K562 (cell line): ENCODE measurements around the gene ZBTB20. TPM values are rescaled to one million over a fixed set of nuclear protein-coding genes. Genes with fewer than 3 reads are reported as not detected.

Experiments used
- ATAC-seq: fragments of 200-7000 bp; cut with Tn5 transposase; 3 replicates; pipeline ENCODE4 v1.9.1; 2020; ENCODE audit warnings: moderate library complexity
- BruUV-seq: library from RNA; stranded (reverse); fragments of 400-500 nt; replicated peaks from 2 replicates; lab custom pipeline; 2021; lab: Mats Ljungman, UMichigan
- CTCF ChIA-PET: fragments of 300-600 bp; formaldehyde crosslinking; extraction: SDS; loops from one replicate; lab custom pipeline; 2021; ENCODE audit warnings: low intra/inter-chr PET ratio; lab: Yijun Ruan, JAX
- POLR2A ChIA-PET: fragments of 300-600, 350-650 bp; sonication (Branson Sonifier 250); formaldehyde crosslinking; extraction: SDS; loops from one replicate; lab custom pipeline; 2021; ENCODE audit warnings: antibody characterized with exemption, inconsistent platforms; lab: Yijun Ruan, JAX
- DNase-seq, 4 experiments: peaks; one replicate each; pipeline versions ENCODE4 v3.0.0 to v3.0.0-alpha.2; 2011 to 2018; ENCODE audit warnings: low spot score in 3 of 4, mixed read lengths in 3 of 4; ENCODE audit errors: extremely low read depth in 1 of 4
- FAIRE-seq: peaks from 2 replicates; lab custom pipeline; 2011; peaks lifted over from hg19 to GRCh38; lab: Jason Lieb, UNC
- H2AFZ ChIP-seq: 2 replicates; pipeline ENCODE4 v1.6.0; 2011; ENCODE audit warnings: low read depth, low read length, control low read depth, inconsistent platforms
- H3K27ac ChIP-seq: fragments of 200-600 bp; 3 replicates; pipeline ENCODE4 v1.8.0; 2011; ENCODE audit warnings: low read depth, mild to moderate bottlenecking, control low read depth, inconsistent platforms, low read length, moderate library complexity, mixed read lengths; ENCODE audit errors: extremely low read depth
- H3K27me3 ChIP-seq, 2 experiments: fragments of 300-600 bp in 1 of 2; 2 replicates in 1 of 2; 3 replicates in 1 of 2; pipeline versions ENCODE4 v1.6.0 to v1.8.0; 2011; ENCODE audit warnings: inconsistent platforms in 2 of 2, low read length in 2 of 2, mild to moderate bottlenecking in 1 of 2, mixed read lengths in 1 of 2, moderate library complexity in 1 of 2; ENCODE audit not compliant: control insufficient read depth in 2 of 2, insufficient read depth in 2 of 2
- H3K36me3 ChIP-seq: fragments of 300-600 bp; 3 replicates; pipeline ENCODE4 v1.8.0; 2011; ENCODE audit warnings: mild to moderate bottlenecking, low read length, inconsistent platforms; ENCODE audit not compliant: control insufficient read depth, insufficient read depth
- H3K4me1 ChIP-seq, 2 experiments: fragments of 200-600 bp in 1 of 2; replicated peaks in 1 of 2; 2 replicates in 1 of 2; 3 replicates in 1 of 2; pipeline versions ENCODE4 v1.5.1 to v1.8.0; 2011; ENCODE audit warnings: inconsistent platforms in 2 of 2, low read length in 2 of 2, mild to moderate bottlenecking in 1 of 2, mixed read lengths in 1 of 2, moderate library complexity in 1 of 2; ENCODE audit not compliant: control insufficient read depth in 2 of 2, insufficient read depth in 2 of 2
- H3K4me2 ChIP-seq: 2 replicates; pipeline ENCODE4 v1.6.1; 2011; ENCODE audit warnings: low read length, control low read depth, inconsistent platforms, mixed read lengths; ENCODE audit not compliant: insufficient read depth
- H3K4me3 ChIP-seq: fragments of 200-600 bp; sonication (generic), shearing (Covaris generic); 2 replicates; pipeline ENCODE4 v1.5.1; 2016; ENCODE audit warnings: control low read depth, inconsistent platforms
- H3K79me2 ChIP-seq: fragments of 200-600 bp; 3 replicates; pipeline ENCODE4 v1.8.0; 2011; ENCODE audit warnings: low read length, inconsistent platforms; ENCODE audit not compliant: control insufficient read depth, insufficient read depth
- H3K9ac ChIP-seq, 2 experiments: 2 replicates each; pipeline versions ENCODE4 v1.6.0 to v1.6.1; 2011; ENCODE audit warnings: low read depth in 2 of 2, low read length in 2 of 2, control low read depth in 1 of 2, inconsistent platforms in 1 of 2, mild to moderate bottlenecking in 1 of 2, mixed read lengths in 1 of 2; ENCODE audit not compliant: insufficient read depth in 1 of 2
- H3K9me1 ChIP-seq: one replicate; pipeline ENCODE4 v1.6.0; 2011; ENCODE audit warnings: inconsistent platforms, mild to moderate bottlenecking, low read length, moderate library complexity; ENCODE audit not compliant: control insufficient read depth, insufficient read depth
- H3K9me3 ChIP-seq: replicated peaks from 2 replicates; pipeline ENCODE4 v1.5.1; 2011; ENCODE audit warnings: low read depth, low read length, inconsistent platforms; ENCODE audit not compliant: control insufficient read depth, insufficient read depth
- H4K20me1 ChIP-seq: replicated peaks from 2 replicates; pipeline ENCODE4 v1.6.1; 2011; ENCODE audit warnings: low read length, inconsistent platforms, mixed read lengths; ENCODE audit not compliant: control insufficient read depth, insufficient read depth
- BMI1 ChIP-seq: fragments of 150-350 bp; IDR thresholded peaks from 2 replicates; pipeline ENCODE4 v1.6.1; 2014; ENCODE audit warnings: low read length
- CREB1 ChIP-seq, 2 experiments: sonication (generic) in 1 of 2; formaldehyde crosslinking in 1 of 2; IDR thresholded peaks; 2 replicates each; pipeline versions ENCODE4 v1.6.1 to v1.8.0; 2012 to 2022; ENCODE audit warnings: inconsistent platforms in 1 of 2, mild to moderate bottlenecking in 1 of 2, missing genetic modification reagents in 1 of 2, moderate library complexity in 1 of 2
- E2F3 ChIP-seq: fragments of 250-450 bp; sonication (Bioruptor Pico); IDR thresholded peaks from 2 replicates; pipeline ENCODE4 v1.4.0; 2020; ENCODE audit warnings: mild to moderate bottlenecking
- E4F1 ChIP-seq: fragments of 250-450 bp; sonication (Bioruptor Pico); IDR thresholded peaks from 2 replicates; pipeline ENCODE4 v1.5.0; 2021; ENCODE audit warnings: mild to moderate bottlenecking, borderline replicate concordance
- EZH2 ChIP-seq: IDR thresholded peaks from 2 replicates; pipeline ENCODE4 v1.6.1; 2012; ENCODE audit warnings: low read depth, mild to moderate bottlenecking, inconsistent platforms, low read length, borderline replicate concordance
- FIP1L1 ChIP-seq: fragments of 200-400 bp; formaldehyde crosslinking; IDR thresholded peaks from 2 replicates; pipeline ENCODE4 v1.6.1; 2018; ENCODE audit warnings: mild to moderate bottlenecking, low read depth, low read length; ENCODE audit not compliant: poor library complexity, severe bottlenecking
- MXD1 ChIP-seq: fragments of 250-450 bp; sonication (Bioruptor Pico); IDR thresholded peaks from 2 replicates; pipeline ENCODE4 v1.8.0; 2021; ENCODE audit warnings: borderline replicate concordance, mild to moderate bottlenecking, moderate library complexity; ENCODE audit not compliant: poor library complexity, severe bottlenecking
- NCOR1 ChIP-seq: fragments of 450-650 bp; IDR thresholded peaks from 2 replicates; pipeline ENCODE4 v1.6.1; 2016; ENCODE audit warnings: mild to moderate bottlenecking, moderate library complexity
- NELFE ChIP-seq: IDR thresholded peaks from 2 replicates; pipeline ENCODE4 v1.6.1; 2011; ENCODE audit warnings: mild to moderate bottlenecking; ENCODE audit not compliant: insufficient read depth, insufficient read length
- NFATC3 ChIP-seq: fragments of 450-650 bp; IDR thresholded peaks from 2 replicates; pipeline ENCODE4 v1.6.1; 2017; ENCODE audit warnings: mild to moderate bottlenecking
- SMC3 ChIP-seq: conservative IDR thresholded peaks from 2 replicates; pipeline ENCODE4 v1.6.1; 2011; ENCODE audit warnings: low read depth, low read length, improper control_type of control experiment; ENCODE audit not compliant: insufficient read depth
- ZNF707 ChIP-seq: fragments of 250-450 bp; sonication (Bioruptor Pico); conservative IDR thresholded peaks from 2 replicates; pipeline ENCODE4 v1.8.0; 2022; ENCODE audit warnings: inconsistent platforms, mild to moderate bottlenecking, moderate library complexity
- WGBS: fragments of 100-300 bp; shearing (Covaris generic); methylation state at CpG from one replicate; pipeline ENCODE4 v1.1.6; 2016; ENCODE audit warnings: low coverage, mixed read lengths; ENCODE audit not compliant: insufficient coverage; ENCODE audit errors: missing lambda C conversion rate; 5-methylcytosine and 5-hydroxymethylcytosine counted together
- in situ Hi-C: fragments of 300-500 bp; cut with MboI; formaldehyde crosslinking; loops from 4 replicates; pipeline ENCODE4 v1.15.0; 2018; ENCODE audit warnings: inconsistent platforms, mixed read lengths
- intact Hi-C: fragments of 100-400 bp; cut with micrococcal nuclease; formaldehyde crosslinking; loops from 2 replicates; pipeline ENCODE4 v1.14.2; 2022
- polyA plus RNA-seq, 8 experiments: library from polyadenylated mRNA; depleted of rRNA in 4 of 8; stranded (reverse) in 5 of 8; unstranded in 3 of 8; fragments of >200 nt; fragmentation: Nextera tagmentation in 2 of 8; fragmentation: Illumina TruSeq in 1 of 8; extraction: Ambion mirVana in 2 of 8; extraction: Trizol in 1 of 8; gene quantifications; 2 replicates each; pipeline versions ENCODE4 v1.2.1 to v1.2.3, GENCODE V29; 2011 to 2014; ENCODE audit warnings: inconsistent platforms in 1 of 8, missing spikeins in 1 of 8
- total RNA-seq, 7 experiments: library from RNA; depleted of rRNA in 6 of 7; stranded (reverse); fragments of >200 nt in 6 of 7; fragmentation: Illumina TruSeq in 2 of 7; extraction: Trizol in 2 of 7; gene quantifications; 2 replicates each; pipeline versions ENCODE4 v1.2.1 to v1.2.3, GENCODE V29; 2011 to 2021; ENCODE audit warnings: low replicate concordance in 1 of 7
- TF ChIP-seq, protein P1 (sequence below): fragments of 150-350 bp; conservative IDR thresholded peaks from 2 replicates; pipeline ENCODE4 v1.6.1; 2014; ENCODE audit warnings: low read length

ZBTB20 gene
- total and polyA plus RNA-seq, 9 of the 15 experiments (the other 6 are each of a cell fraction or from before 2014, with no cell fraction given) = 0.17 to 1.7 (median 0.45) TPM

DNA sequence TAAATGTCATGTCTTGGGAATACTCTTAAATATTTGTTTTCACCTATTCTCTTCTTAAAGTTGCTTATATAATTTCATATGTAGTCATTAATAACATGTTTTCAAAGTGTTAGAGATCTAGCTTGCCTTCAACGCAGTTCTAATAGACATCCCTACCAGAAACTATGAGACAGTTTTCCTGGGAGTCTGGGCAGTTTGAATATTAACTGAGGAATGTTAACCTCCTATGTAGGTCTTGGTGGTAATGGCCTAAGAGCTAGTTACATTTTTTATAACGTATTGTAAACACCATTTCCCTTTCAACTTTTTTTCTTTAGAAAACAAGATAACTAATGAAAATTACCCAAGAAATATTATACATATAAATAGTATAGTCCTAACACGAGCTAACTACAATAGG is 525.1 kb downstream of the ZBTB20 start:
- Histone ChIP-seq H3K27me3 (no peaks in the 10 kb centered on the region), H2AFZ (no peak overlapping the region), H3K4me3 (no peak overlapping the region), H3K36me3 (no peaks in the 10 kb centered on the region), H3K4me2 (no peak overlapping the region), H3K27ac (no peak overlapping the region), H4K20me1 (no peaks in the 10 kb centered on the region), H3K4me1 (no peaks in the 10 kb centered on the region), H3K9me3 (no peaks in the 10 kb centered on the region), H3K9ac (no peak overlapping the region), H3K79me2 (no peaks in the 10 kb centered on the region), H3K9me1 (no peaks in the 10 kb centered on the region)
- DNase-seq (no peak), ATAC-seq (no peak), FAIRE-seq (no peak)
- intact Hi-C loops = no loop called here
- POLR2A ChIA-PET = no interaction called here
- CTCF ChIA-PET = no interaction called here
- no TSS peak for BruUV-seq
- WGBS = 4% methylated on average over 3 of the region's 3 CpGs
- in situ Hi-C loops = no loop called here
- TF ChIP-seq E4F1 (no peak), CREB1 (IDR thresholded peaks at IDR 0.05) (no peak), CREB1 (CRISPR knock-in tag; IDR thresholded peaks at IDR 0.05) (no peak), NELFE (no peak), MXD1 (CRISPR knock-in tag) (no peak), EZH2 (no peak), NCOR1 (no peak), FIP1L1 (no peak), NFATC3 (no peak), SMC3 (no peak), E2F3 (CRISPR knock-in tag) (no peak), BMI1 (no peak), ZNF707 (CRISPR knock-in tag) (no peak)
- TF ChIP-seq, protein P1, sequence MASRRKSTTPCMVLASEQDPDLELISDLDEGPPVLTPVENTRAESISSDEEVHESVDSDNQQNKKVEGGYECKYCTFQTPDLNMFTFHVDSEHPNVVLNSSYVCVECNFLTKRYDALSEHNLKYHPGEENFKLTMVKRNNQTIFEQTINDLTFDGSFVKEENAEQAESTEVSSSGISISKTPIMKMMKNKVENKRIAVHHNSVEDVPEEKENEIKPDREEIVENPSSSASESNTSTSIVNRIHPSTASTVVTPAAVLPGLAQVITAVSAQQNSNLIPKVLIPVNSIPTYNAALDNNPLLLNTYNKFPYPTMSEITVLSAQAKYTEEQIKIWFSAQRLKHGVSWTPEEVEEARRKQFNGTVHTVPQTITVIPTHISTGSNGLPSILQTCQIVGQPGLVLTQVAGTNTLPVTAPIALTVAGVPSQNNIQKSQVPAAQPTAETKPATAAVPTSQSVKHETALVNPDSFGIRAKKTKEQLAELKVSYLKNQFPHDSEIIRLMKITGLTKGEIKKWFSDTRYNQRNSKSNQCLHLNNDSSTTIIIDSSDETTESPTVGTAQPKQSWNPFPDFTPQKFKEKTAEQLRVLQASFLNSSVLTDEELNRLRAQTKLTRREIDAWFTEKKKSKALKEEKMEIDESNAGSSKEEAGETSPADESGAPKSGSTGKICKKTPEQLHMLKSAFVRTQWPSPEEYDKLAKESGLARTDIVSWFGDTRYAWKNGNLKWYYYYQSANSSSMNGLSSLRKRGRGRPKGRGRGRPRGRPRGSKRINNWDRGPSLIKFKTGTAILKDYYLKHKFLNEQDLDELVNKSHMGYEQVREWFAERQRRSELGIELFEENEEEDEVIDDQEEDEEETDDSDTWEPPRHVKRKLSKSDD = no peak
